ENCODE results near the gene CYSLTR1.
"Not testable (repeated sequence)": the region's sequence is repeated elsewhere in the genome, so short reads cannot be mapped to it uniquely, and the experiment has no call there.

DNA sequence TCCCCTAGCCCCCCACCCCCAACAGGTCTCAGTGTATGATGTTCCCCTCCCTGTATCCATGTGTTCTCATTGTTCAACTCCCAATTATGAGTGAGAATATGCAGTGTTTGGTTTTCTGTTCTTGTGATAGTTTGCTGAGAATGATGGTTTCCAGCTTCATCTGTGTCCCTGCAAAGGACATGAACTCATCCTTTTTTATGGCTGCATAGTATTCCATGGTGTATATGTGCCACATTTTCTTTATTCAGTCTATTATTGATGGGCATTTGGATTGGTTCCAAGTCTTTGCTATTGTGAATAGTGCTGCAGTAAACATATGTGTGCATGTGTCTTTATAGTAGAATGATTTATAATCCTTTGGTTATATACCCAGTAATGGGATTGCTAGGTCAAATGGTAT is 101.4 kb downstream of the CYSLTR1 start:
- TF ChIP-seq, protein P1, sequence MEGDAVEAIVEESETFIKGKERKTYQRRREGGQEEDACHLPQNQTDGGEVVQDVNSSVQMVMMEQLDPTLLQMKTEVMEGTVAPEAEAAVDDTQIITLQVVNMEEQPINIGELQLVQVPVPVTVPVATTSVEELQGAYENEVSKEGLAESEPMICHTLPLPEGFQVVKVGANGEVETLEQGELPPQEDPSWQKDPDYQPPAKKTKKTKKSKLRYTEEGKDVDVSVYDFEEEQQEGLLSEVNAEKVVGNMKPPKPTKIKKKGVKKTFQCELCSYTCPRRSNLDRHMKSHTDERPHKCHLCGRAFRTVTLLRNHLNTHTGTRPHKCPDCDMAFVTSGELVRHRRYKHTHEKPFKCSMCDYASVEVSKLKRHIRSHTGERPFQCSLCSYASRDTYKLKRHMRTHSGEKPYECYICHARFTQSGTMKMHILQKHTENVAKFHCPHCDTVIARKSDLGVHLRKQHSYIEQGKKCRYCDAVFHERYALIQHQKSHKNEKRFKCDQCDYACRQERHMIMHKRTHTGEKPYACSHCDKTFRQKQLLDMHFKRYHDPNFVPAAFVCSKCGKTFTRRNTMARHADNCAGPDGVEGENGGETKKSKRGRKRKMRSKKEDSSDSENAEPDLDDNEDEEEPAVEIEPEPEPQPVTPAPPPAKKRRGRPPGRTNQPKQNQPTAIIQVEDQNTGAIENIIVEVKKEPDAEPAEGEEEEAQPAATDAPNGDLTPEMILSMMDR (IDR thresholded peaks at IDR 0.05) = not testable (repeated sequence)
- not testable (repeated sequence) for TF ChIP-seq SMC3 (IDR thresholded peaks at IDR 0.05); RAD21 (conservative IDR thresholded peaks at IDR 0.05 in 1 of 2, IDR thresholded peaks at IDR 0.05 in 1 of 2); RCOR1 (IDR thresholded peaks at IDR 0.05; ENCODE audit: low read depth, low read length); NR3C1 (IDR thresholded peaks at IDR 0.05); POLR2A (IDR thresholded peaks at IDR 0.05; ENCODE audit: low read length); HDAC2 (IDR thresholded peaks at IDR 0.05); EP300 (IDR thresholded peaks at IDR 0.05)
- TF ChIP-seq, protein P2, sequence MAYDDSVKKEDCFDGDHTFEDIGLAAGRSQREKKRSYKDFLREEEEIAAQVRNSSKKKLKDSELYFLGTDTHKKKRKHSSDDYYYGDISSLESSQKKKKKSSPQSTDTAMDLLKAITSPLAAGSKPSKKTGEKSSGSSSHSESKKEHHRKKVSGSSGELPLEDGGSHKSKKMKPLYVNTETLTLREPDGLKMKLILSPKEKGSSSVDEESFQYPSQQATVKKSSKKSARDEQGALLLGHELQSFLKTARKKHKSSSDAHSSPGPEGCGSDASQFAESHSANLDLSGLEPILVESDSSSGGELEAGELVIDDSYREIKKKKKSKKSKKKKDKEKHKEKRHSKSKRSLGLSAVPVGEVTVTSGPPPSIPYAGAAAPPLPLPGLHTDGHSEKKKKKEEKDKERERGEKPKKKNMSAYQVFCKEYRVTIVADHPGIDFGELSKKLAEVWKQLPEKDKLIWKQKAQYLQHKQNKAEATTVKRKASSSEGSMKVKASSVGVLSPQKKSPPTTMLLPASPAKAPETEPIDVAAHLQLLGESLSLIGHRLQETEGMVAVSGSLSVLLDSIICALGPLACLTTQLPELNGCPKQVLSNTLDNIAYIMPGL (CRISPR knock-in tag; IDR thresholded peaks at IDR 0.05; ENCODE audit: borderline replicate concordance) = not testable (repeated sequence)
- TF ChIP-seq, protein P3, sequence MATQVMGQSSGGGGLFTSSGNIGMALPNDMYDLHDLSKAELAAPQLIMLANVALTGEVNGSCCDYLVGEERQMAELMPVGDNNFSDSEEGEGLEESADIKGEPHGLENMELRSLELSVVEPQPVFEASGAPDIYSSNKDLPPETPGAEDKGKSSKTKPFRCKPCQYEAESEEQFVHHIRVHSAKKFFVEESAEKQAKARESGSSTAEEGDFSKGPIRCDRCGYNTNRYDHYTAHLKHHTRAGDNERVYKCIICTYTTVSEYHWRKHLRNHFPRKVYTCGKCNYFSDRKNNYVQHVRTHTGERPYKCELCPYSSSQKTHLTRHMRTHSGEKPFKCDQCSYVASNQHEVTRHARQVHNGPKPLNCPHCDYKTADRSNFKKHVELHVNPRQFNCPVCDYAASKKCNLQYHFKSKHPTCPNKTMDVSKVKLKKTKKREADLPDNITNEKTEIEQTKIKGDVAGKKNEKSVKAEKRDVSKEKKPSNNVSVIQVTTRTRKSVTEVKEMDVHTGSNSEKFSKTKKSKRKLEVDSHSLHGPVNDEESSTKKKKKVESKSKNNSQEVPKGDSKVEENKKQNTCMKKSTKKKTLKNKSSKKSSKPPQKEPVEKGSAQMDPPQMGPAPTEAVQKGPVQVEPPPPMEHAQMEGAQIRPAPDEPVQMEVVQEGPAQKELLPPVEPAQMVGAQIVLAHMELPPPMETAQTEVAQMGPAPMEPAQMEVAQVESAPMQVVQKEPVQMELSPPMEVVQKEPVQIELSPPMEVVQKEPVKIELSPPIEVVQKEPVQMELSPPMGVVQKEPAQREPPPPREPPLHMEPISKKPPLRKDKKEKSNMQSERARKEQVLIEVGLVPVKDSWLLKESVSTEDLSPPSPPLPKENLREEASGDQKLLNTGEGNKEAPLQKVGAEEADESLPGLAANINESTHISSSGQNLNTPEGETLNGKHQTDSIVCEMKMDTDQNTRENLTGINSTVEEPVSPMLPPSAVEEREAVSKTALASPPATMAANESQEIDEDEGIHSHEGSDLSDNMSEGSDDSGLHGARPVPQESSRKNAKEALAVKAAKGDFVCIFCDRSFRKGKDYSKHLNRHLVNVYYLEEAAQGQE (IDR thresholded peaks at IDR 0.05) = not testable (repeated sequence)
- TF ChIP-seq, protein P4, sequence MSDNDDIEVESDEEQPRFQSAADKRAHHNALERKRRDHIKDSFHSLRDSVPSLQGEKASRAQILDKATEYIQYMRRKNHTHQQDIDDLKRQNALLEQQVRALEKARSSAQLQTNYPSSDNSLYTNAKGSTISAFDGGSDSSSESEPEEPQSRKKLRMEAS (IDR thresholded peaks at IDR 0.05) = not testable (repeated sequence)
- TF ChIP-seq, protein P5, sequence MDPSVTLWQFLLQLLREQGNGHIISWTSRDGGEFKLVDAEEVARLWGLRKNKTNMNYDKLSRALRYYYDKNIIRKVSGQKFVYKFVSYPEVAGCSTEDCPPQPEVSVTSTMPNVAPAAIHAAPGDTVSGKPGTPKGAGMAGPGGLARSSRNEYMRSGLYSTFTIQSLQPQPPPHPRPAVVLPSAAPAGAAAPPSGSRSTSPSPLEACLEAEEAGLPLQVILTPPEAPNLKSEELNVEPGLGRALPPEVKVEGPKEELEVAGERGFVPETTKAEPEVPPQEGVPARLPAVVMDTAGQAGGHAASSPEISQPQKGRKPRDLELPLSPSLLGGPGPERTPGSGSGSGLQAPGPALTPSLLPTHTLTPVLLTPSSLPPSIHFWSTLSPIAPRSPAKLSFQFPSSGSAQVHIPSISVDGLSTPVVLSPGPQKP (IDR thresholded peaks at IDR 0.05; ENCODE audit: low read depth, low read length) = not testable (repeated sequence)

All from A549 (cell line).